NT2/D1 (cell line): ENCODE results near the gene GOLGA6C.
"Not testable (repeated sequence)": the region's sequence is repeated elsewhere in the genome, so short reads cannot be mapped to it uniquely, and the experiment has no call there.

Experiments used
- DNase-seq: peaks from one replicate; pipeline ENCODE4 v3.0.0-alpha.2; 2011; ENCODE audit warnings: low read depth, low spot score
- H3K27me3 ChIP-seq: 2 replicates; pipeline ENCODE4 v1.6.0; 2011; ENCODE audit warnings: mild to moderate bottlenecking; ENCODE audit not compliant: insufficient read length, insufficient read depth
- H3K36me3 ChIP-seq: 2 replicates; pipeline ENCODE4 v1.6.1; 2011; ENCODE audit warnings: mild to moderate bottlenecking, low read length, mixed read lengths; ENCODE audit not compliant: insufficient read depth, insufficient read length
- H3K4me1 ChIP-seq: 2 replicates; pipeline ENCODE4 v1.5.1; 2011; ENCODE audit not compliant: insufficient read depth, insufficient read length
- H3K4me3 ChIP-seq: 2 replicates; pipeline ENCODE4 v1.5.1; 2011; ENCODE audit warnings: low read depth; ENCODE audit not compliant: insufficient read length
- H3K9ac ChIP-seq: 2 replicates; pipeline ENCODE4 v1.6.0; 2011; ENCODE audit warnings: low read depth; ENCODE audit not compliant: insufficient read length
- H3K9me3 ChIP-seq: 2 replicates; pipeline ENCODE4 v1.5.1; 2011; ENCODE audit warnings: mild to moderate bottlenecking, low read length; ENCODE audit not compliant: insufficient read depth
- SUZ12 ChIP-seq: IDR thresholded peaks from 2 replicates; pipeline ENCODE4 v1.6.1; 2011; ENCODE audit not compliant: insufficient read length, insufficient read depth; ENCODE audit errors: extremely low read depth
- YY1 ChIP-seq: IDR thresholded peaks from 2 replicates; pipeline ENCODE4 v1.6.1; 2011; ENCODE audit not compliant: insufficient read length, insufficient read depth
- ZNF274 ChIP-seq: IDR thresholded peaks from 2 replicates; pipeline ENCODE4 v1.6.1; 2011; ENCODE audit warnings: mild to moderate bottlenecking, low read depth, low read length

The GOLGA6C gene

DNA sequence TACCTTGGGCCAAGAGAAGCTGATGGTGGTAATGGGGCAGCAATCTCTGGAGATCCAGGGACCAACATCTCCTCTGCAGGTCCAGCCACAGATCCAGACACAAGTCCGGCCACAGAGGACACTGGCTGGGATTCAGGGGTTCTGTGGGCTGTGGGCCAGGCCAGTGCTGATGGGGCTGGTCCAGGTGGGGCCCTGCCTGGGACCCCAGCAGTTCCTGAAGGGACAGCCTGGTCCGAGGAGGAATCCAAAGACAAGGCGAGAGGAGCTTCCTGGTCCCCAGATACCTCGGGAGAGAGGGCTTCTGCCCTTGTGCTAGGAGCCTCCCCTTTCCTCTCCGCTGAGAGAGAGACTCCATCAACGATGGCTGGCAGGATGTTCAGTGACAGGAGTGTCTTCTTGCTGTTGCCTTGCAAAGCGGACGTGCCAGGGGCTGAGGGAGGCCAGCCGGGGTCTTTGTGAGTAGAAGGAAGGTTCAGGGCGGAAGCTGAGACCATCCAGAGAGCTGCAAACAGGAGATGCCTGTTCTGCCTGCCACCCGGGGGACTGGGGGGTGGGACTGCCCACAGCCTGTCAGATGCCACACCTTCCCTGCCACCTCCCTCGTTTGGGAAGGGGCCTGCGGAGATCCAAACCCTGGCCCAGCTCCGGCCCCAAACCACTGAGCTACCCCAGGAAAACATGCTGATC is 24.5 kb upstream of the GOLGA6C start:
- DNase-seq = no peak
- Histone ChIP-seq H3K9ac (no peak overlapping the region), H3K36me3 (no peaks in the 10 kb centered on the region), H3K27me3 (peaks cover 44% of the 10 kb centered on the region), H3K4me3 (no peak overlapping the region), H3K9me3 (no peaks in the 10 kb centered on the region), H3K4me1 (peaks cover 26% of the 10 kb centered on the region)
- TF ChIP-seq ZNF274 (no peak), YY1 (no peak), SUZ12 (no peak)

DNA sequence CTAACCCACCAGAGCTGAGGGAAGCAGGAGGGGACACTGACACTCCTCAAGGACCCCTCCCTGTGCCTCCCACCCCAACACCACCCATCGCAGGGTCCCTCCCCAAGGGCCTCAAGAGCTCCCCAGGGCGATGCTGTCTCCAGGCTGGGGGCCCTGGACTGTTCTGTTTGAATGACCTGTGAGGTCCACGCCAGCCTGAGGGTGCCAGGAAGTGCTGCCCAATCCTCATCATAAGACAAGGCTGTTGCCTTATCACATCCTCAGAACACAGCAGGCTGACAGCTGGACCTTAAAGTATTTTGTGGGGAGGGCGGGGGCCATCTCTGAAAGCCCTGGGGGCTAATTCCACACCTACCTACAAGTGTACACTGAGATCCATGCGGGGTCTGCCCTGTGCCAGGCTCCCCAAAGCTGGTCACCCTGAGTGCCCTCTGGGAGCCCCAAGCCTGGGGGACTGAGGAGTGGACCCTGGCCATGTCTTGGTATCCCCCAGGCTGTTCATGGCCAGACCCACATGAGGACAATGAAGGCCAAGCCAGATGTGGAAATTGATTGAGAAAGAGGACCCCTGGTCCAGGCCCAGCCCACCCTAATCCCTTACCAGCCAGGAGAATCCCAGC is 23.8 kb upstream of the GOLGA6C start:
- DNase-seq = no peak
- no peak overlapping the region for H3K4me3 ChIP-seq
- no peaks in the 10 kb centered on the region for H3K9me3 ChIP-seq
- no peaks in the 10 kb centered on the region for H3K36me3 ChIP-seq
- no peak overlapping the region for H3K9ac ChIP-seq
- TF ChIP-seq YY1 = no peak
- no peak for TF ChIP-seq SUZ12
- TF ChIP-seq ZNF274 = no peak
- peaks cover 26% of the 10 kb centered on the region for H3K4me1 ChIP-seq
- peaks cover 42% of the 10 kb centered on the region for H3K27me3 ChIP-seq

DNA sequence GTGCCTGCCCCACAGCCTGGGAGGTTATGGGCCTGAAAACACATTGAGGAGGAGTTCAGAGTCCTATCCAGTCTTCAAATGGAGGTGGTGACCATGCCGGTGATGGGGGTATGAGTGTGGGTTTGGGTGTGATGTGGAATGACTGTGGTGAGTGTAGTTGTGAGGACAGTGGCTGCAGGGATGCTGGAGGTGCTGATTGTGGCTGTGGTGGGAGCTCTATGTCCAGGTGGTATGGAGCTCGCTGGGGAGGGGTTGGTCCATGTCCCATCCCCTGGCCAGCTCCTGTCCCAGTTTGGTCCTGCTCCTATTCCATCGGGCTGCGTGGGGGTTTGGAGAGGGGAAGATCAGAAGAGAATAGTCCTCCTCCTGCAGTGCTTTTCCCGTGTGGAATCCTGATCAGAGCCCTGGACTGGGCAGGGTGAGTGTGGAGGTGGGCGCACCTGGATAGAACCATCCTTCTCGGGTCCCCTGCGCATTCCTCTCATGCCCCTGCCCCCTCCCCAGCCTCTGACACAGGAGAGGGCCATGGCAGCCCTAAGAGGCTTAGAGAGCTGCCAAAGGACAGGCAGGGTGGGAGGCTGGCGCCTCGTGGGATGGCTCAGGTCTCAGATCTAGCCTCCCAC is 23.0 kb upstream of the GOLGA6C start:
- H3K36me3 ChIP-seq = no peaks in the 10 kb centered on the region

DNA sequence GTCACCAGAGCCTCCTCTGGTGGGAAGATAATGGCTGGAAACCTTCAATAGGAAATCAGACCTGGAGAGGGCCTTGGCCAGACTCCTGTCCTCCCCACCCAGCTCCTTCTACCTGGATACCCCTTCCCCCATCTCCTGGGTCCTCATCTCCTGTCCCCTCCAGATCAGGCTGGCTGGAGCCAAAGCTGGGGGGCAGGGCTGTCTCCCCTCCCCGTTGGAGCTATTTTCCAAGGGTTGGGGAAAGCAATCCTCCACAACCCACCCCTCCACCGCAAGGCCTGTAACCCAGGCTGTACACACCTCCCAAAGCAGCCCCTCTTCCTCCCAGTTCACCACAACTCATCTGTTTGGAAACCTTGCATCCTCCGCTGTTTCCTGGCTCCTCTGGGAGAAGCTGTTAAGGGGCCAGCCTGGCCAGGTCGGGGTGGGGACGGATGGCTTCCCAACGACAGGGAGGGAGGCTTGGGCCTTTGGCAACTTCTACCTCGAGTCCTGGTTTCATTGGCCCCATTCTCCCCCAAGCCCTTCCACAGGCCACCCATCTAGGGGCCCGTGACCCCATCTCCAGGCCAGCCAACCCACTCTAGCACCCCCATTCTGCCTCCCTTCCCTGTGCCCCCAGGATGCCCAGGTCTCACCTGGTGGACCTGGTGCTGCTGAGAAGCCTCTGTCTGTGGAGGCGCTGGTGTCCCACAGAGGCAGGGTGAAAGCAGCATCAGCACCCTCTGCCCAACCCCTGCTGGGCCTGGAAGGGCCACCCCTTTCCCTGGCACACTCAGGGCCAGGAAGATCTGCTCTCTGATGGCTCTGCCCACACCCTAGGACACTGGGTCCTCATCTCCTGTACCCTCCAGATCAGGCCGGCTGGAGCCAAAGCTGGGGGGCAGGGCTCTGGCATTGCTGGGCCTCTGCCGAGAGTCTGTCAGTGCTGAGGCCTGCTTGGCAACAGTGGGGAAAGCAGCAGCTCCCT is 22.1 kb upstream of the GOLGA6C start:
- TF ChIP-seq SUZ12 (no peak), ZNF274 (no peak), YY1 (no peak)
- no peaks in the 10 kb centered on the region for H3K9me3 ChIP-seq
- H3K9ac ChIP-seq = no peak overlapping the region
- no peak overlapping the region for H3K4me3 ChIP-seq
- DNase-seq = no peak
- peaks cover 42% of the 10 kb centered on the region for H3K27me3 ChIP-seq
- H3K36me3 ChIP-seq = no peaks in the 10 kb centered on the region
- H3K4me1 ChIP-seq = peaks cover 13% of the 10 kb centered on the region

More for the DNA sequence above, 23.0 kb upstream of the GOLGA6C start:
- Histone ChIP-seq H3K9ac (no peak overlapping the region), H3K27me3 (peaks cover 42% of the 10 kb centered on the region), H3K4me1 (peaks cover 22% of the 10 kb centered on the region), H3K9me3 (no peaks in the 10 kb centered on the region), H3K4me3 (no peak overlapping the region)
- TF ChIP-seq YY1 = no peak
- no peak for TF ChIP-seq ZNF274
- no peak for TF ChIP-seq SUZ12
- no peak for DNase-seq

DNA sequence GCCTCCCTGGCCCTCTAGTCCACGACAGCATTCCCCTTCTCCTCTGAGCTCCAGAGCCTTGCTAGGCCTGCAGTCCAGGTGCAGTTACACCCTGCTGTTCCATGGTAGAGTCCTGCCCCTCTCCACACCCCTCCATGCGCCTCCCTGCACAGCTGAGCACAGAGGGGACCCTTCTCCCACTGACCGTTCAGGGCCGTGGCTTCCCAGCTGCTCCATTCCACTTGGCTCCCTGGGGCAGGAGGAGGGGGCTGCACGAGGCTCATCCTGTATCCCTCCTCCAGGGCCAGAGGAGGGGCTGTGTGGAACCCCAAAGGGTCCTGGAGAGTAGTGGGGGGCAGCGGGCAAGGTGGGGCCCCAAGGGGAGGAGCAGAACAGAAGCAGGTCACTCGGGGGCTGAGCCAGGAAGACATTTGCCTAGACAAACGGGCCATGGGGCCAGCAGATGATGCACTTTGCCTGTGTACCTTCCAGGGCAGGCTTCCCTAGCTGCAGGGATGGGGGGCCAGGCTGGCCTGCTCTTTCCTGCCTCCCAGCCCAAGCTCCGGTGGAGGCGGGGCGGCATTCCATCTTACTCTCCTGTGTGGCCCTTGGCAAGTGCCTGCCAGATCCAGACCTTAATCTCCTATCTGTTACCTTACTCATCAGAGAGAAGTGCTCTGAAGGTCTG is 20.7 kb upstream of the GOLGA6C start:
- TF ChIP-seq SUZ12 (no peak), YY1 (no peak), ZNF274 (no peak)
- Histone ChIP-seq H3K4me3 (no peak overlapping the region), H3K4me1 (peaks cover 12% of the 10 kb centered on the region), H3K9ac (peak overlapping the region; percentile 5), H3K27me3 (peaks cover 32% of the 10 kb centered on the region), H3K36me3 (no peaks in the 10 kb centered on the region), H3K9me3 (no peaks in the 10 kb centered on the region)
- no peak for DNase-seq

DNA sequence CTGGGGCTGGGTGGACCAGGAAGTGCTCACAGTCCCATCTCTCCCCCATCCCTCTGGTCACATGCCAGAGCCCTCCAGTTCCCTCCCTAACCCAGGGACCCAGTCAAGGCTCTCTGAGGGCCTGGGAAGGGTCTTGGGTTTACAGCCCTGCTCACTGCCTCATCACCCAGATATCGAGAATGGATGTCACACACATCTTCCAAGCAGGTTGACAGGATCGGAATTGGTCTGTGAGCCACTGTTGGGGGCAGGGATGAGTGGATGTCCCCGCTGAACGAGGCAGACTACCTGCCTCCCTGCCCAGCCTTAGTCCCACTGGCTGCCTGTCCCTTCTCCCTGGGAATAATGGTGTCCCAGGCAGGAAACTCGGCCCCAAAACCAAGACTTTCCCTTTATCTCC is 20.0 kb upstream of the GOLGA6C start:
- no peak overlapping the region for H3K9ac ChIP-seq
- H3K9me3 ChIP-seq = no peaks in the 10 kb centered on the region
- H3K4me1 ChIP-seq = peaks cover 12% of the 10 kb centered on the region
- DNase-seq = no peak
- no peaks in the 10 kb centered on the region for H3K36me3 ChIP-seq
- no peak overlapping the region for H3K4me3 ChIP-seq
- no peak for TF ChIP-seq YY1
- no peak for TF ChIP-seq ZNF274
- TF ChIP-seq SUZ12 = no peak
- peaks cover 27% of the 10 kb centered on the region for H3K27me3 ChIP-seq

DNA sequence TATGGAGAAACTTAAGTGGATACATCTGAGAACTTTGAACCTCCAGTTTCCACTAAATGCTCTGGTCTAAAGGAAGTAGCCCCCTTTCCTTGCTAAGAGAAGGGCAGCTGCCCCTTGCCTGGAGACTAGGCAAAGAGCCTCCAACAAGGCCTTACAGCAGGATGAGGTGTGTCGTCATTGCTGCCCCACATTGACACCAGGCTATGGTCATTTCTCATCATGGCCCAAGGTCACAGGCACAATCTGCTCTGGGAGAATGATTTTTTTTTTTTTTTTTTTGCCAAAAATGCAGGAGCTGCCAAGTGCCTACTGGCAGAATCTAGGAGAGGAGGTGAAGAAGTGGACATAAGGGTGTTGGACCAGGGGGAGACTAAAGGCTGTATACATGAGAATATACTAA is 12.4 kb upstream of the GOLGA6C start:
- H3K9ac ChIP-seq, DNase-seq, H3K4me1 ChIP-seq, H3K4me3 ChIP-seq, H3K36me3 ChIP-seq, H3K9me3 ChIP-seq, H3K27me3 ChIP-seq: not testable (repeated sequence)

DNA sequence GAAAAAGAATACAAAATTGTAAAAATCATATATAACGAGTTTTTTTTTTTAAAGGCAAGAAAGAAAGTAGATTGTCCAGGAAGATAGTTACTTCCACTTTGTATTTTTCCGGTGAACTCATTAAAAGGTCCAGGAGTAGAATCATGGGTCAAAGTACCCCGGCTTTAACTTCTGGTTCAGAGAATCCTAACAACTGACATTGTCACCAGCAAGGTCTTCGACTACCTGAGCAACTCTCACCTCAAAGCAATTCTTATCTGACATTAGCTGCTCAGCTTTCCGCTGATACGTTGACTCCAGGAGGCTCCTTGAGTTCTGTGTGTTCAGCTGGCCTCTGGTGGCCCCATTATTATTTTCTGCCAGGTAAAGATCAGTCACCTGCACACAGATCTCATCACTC is 9.1 kb upstream of the GOLGA6C start:
- H3K4me3 ChIP-seq, H3K4me1 ChIP-seq, DNase-seq, H3K9me3 ChIP-seq, H3K9ac ChIP-seq, H3K36me3 ChIP-seq: not testable (repeated sequence)
- H3K27me3 ChIP-seq = peaks cover 11% of the 10 kb centered on the region
